Endothelial cell of umbilical vein (primary cell): ENCODE results near the gene ITGB8. TPM values are rescaled to one million over a fixed set of nuclear protein-coding genes. Genes with fewer than 3 reads are reported as not detected.

Source experiments
- BruUV-seq: library from RNA; stranded (reverse); fragments of 400-500 nt; replicated peaks from 2 replicates; lab custom pipeline; 2021; lab: Mats Ljungman, UMichigan
- CTCF ChIA-PET: fragments of 300-600, 350-600 bp; sonication (Branson Sonifier 250); formaldehyde crosslinking; loops from one replicate; lab custom pipeline; 2021; ENCODE audit warnings: antibody characterized with exemption, inconsistent platforms; lab: Charles Lee
- POLR2A ChIA-PET: fragments of 300-600, 350-600 bp; sonication (Branson Sonifier 250); formaldehyde crosslinking; loops from one replicate; lab custom pipeline; 2021; ENCODE audit warnings: antibody characterized with exemption, inconsistent platforms; lab: Charles Lee
- DNase-seq: peaks from one replicate; pipeline ENCODE4 v3.0.0-alpha.2; 2011; ENCODE audit warnings: low read depth, low spot score
- FAIRE-seq: peaks from 2 replicates; lab custom pipeline; 2011; peaks lifted over from hg19 to GRCh38; lab: Jason Lieb, UNC
- H2AFZ ChIP-seq: 2 replicates; pipeline ENCODE4 v1.6.0; 2012; ENCODE audit warnings: low read depth, low read length, control low read depth, inconsistent platforms
- H3K27ac ChIP-seq: 2 replicates; pipeline ENCODE4 v1.5.1; 2011; ENCODE audit warnings: low read depth, mild to moderate bottlenecking, control low read depth, low read length, moderate library complexity; ENCODE audit not compliant: insufficient read depth
- H3K27me3 ChIP-seq, 2 experiments: 2 replicates each; pipeline versions ENCODE4 v1.6.0 to v1.6.1; 2011; ENCODE audit warnings: low read length in 2 of 2, mixed read lengths in 1 of 2; ENCODE audit not compliant: control insufficient read depth in 2 of 2, insufficient read depth in 2 of 2
- H3K36me3 ChIP-seq, 2 experiments: 2 replicates in 1 of 2; 3 replicates in 1 of 2; pipeline ENCODE4 v1.5.1; 2011; ENCODE audit warnings: low read length in 2 of 2, mild to moderate bottlenecking in 1 of 2, moderate library complexity in 1 of 2; ENCODE audit not compliant: control insufficient read depth in 2 of 2, insufficient read depth in 2 of 2; ENCODE audit errors: extremely low read depth in 1 of 2
- H3K4me1 ChIP-seq: 3 replicates; pipeline ENCODE4 v1.5.1; 2011; ENCODE audit warnings: mild to moderate bottlenecking, low read length; ENCODE audit not compliant: control insufficient read depth, insufficient read depth; ENCODE audit errors: extremely low read depth
- H3K4me2 ChIP-seq: 2 replicates; pipeline ENCODE4 v1.6.1; 2011; ENCODE audit warnings: low read length, control low read depth, mixed read lengths; ENCODE audit not compliant: insufficient read depth
- H3K4me3 ChIP-seq, 3 experiments: fragments of 200-600 bp in 1 of 3; sonication (generic), shearing (Covaris generic) in 1 of 3; replicated peaks in 1 of 3; 2 replicates each; pipeline ENCODE4 v1.5.1; 2011 to 2016; ENCODE audit warnings: control low read depth in 3 of 3, low read length in 3 of 3, mild to moderate bottlenecking in 2 of 3, inconsistent platforms in 1 of 3, low read depth in 1 of 3, moderate library complexity in 1 of 3; ENCODE audit not compliant: insufficient read depth in 1 of 3
- H3K79me2 ChIP-seq: 2 replicates; pipeline ENCODE4 v1.6.0; 2012; ENCODE audit warnings: low read length, inconsistent platforms; ENCODE audit not compliant: control insufficient read depth, insufficient read depth
- H3K9ac ChIP-seq: replicated peaks from 2 replicates; pipeline ENCODE3; 2011; ENCODE audit warnings: low read length, control low read depth; ENCODE audit not compliant: insufficient read depth; ENCODE audit errors: extremely low read depth
- H3K9me1 ChIP-seq: replicated peaks from 3 replicates; pipeline ENCODE4 v1.6.0; 2011; ENCODE audit warnings: mild to moderate bottlenecking, low read length; ENCODE audit not compliant: control insufficient read depth, insufficient read depth; ENCODE audit errors: extremely low read depth
- H3K9me3 ChIP-seq: replicated peaks from 2 replicates; pipeline ENCODE4 v1.5.1; 2012; ENCODE audit warnings: low read length, inconsistent platforms; ENCODE audit not compliant: control insufficient read depth, insufficient read depth
- H4K20me1 ChIP-seq: replicated peaks from 2 replicates; pipeline ENCODE3; 2011; ENCODE audit warnings: mild to moderate bottlenecking, low read length; ENCODE audit not compliant: control insufficient read depth, insufficient read depth; ENCODE audit errors: extremely low read depth
- EZH2 ChIP-seq: IDR thresholded peaks from 2 replicates; pipeline ENCODE4 v1.6.1; 2012; ENCODE audit warnings: borderline replicate concordance, low read depth, mild to moderate bottlenecking, moderate library complexity, low read length, inconsistent platforms; ENCODE audit not compliant: severe bottlenecking
- POLR2AphosphoS5 ChIP-seq: IDR thresholded peaks from 2 replicates; pipeline ENCODE4 v1.6.1; 2012; ENCODE audit warnings: low read depth, mild to moderate bottlenecking, control low read depth, low read length, moderate library complexity; ENCODE audit not compliant: insufficient read depth
- dilution Hi-C: fragments of 300-500 bp; cut with MboI; formaldehyde crosslinking; loops from one replicate; pipeline ENCODE4 v1.15.0; 2019; ENCODE audit warnings: low sequenced_read_pairs; ENCODE audit not compliant: extremely low pct_ligation_motif_present
- intact Hi-C: fragments of 100-400 bp; cut with micrococcal nuclease; formaldehyde crosslinking; loops from one replicate; pipeline ENCODE4 v1.10.0; 2022
- polyA plus RNA-seq, 4 experiments: library from polyadenylated mRNA; depleted of rRNA in 3 of 4; stranded (reverse) in 3 of 4; unstranded in 1 of 4; fragments of >200 nt; gene quantifications; 2 replicates each; pipeline versions ENCODE4 v1.2.1 to v1.2.3, GENCODE V29; 2011 to 2012; ENCODE audit warnings: missing spikeins in 1 of 4
- total RNA-seq: library from RNA; stranded (reverse); gene quantifications from 2 replicates; pipeline ENCODE4 v1.2.3, GENCODE V29; 2021
- TF ChIP-seq, protein P1 (sequence below), 2 donors: IDR thresholded peaks; 1 replicate in 1 of 2; 2 replicates in 1 of 2; pipeline ENCODE4 v1.5.1; 2011; ENCODE audit warnings: low read length in 2 of 2, mild to moderate bottlenecking in 2 of 2, moderate library complexity in 2 of 2, control low read depth in 1 of 2, inconsistent platforms in 1 of 2, low read depth in 1 of 2; ENCODE audit not compliant: insufficient read depth in 1 of 2; ENCODE audit errors: extremely low read depth in 1 of 2

Gene ITGB8
- total and polyA plus RNA-seq, 2 donors (not counting 3 experiments of a cell fraction or from before 2014, with no cell fraction given), result 2.9 to 8.2 TPM

- Histone ChIP-seq H3K27ac (no peak overlapping the region), H3K9me3 (no peaks in the 10 kb centered on the region), H4K20me1 (no peaks in the 10 kb centered on the region), H3K4me3 (no peak overlapping the region), H3K9me1 (no peaks in the 10 kb centered on the region), H2AFZ (no peak overlapping the region), H3K36me3 (no peaks in the 10 kb centered on the region), H3K9ac (no peak overlapping the region), H3K79me2 (no peaks in the 10 kb centered on the region), H3K27me3 (no peaks in the 10 kb centered on the region), H3K4me2 (no peak overlapping the region), H3K4me1 (peaks cover 19% of the 10 kb centered on the region)
- BruUV-seq, result no TSS peak
- peak; percentile 76 for DNase-seq
- FAIRE-seq, result peak; percentile 46
- ChIA-PET POLR2A (no interaction called here), CTCF (interaction anchor here (0.5 to 4.1 kb wide), 37 partner anchors 10 to 602 kb away, joined by 3 to 62 read pairs (median 4); partner anchors contain the start of genes ITGB8 and POLR1F)
- dilution Hi-C loops, result loop anchor here (25.0 kb wide), 1 partner anchor 99 kb away; the partner anchor contains the start of gene MACC1
- TF ChIP-seq, protein P1, sequence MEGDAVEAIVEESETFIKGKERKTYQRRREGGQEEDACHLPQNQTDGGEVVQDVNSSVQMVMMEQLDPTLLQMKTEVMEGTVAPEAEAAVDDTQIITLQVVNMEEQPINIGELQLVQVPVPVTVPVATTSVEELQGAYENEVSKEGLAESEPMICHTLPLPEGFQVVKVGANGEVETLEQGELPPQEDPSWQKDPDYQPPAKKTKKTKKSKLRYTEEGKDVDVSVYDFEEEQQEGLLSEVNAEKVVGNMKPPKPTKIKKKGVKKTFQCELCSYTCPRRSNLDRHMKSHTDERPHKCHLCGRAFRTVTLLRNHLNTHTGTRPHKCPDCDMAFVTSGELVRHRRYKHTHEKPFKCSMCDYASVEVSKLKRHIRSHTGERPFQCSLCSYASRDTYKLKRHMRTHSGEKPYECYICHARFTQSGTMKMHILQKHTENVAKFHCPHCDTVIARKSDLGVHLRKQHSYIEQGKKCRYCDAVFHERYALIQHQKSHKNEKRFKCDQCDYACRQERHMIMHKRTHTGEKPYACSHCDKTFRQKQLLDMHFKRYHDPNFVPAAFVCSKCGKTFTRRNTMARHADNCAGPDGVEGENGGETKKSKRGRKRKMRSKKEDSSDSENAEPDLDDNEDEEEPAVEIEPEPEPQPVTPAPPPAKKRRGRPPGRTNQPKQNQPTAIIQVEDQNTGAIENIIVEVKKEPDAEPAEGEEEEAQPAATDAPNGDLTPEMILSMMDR (IDR thresholded peaks at IDR 0.05; ENCODE audit: extremely low read depth in 1 of 2, insufficient read depth in 1 of 2, low read depth in 1 of 2, low read length in 2 of 2), result peak; percentile 19 to 26
- TF ChIP-seq EZH2 (no peak), POLR2AphosphoS5 (no peak)
- intact Hi-C loops, result loop anchor here (1.0 to 5.0 kb wide), 7 partner anchors 138 to 598 kb away; no protein-coding TSS in a partner anchor
These were observed 19.5 kb upstream of the ITGB8 start for GRCh38 chr7:20310963-20311742.
